Measurements from ENCODE around the gene TOMM20L. TPM values are rescaled to one million over a fixed set of nuclear protein-coding genes. Genes with fewer than 3 reads are reported as not detected.

Gene TOMM20L
- total and polyA plus RNA-seq, 2 of the 13 experiments (the other 11 are each of a cell fraction or from before 2014, with no cell fraction given), result 0.46 TPM; not detected in 1

DNA sequence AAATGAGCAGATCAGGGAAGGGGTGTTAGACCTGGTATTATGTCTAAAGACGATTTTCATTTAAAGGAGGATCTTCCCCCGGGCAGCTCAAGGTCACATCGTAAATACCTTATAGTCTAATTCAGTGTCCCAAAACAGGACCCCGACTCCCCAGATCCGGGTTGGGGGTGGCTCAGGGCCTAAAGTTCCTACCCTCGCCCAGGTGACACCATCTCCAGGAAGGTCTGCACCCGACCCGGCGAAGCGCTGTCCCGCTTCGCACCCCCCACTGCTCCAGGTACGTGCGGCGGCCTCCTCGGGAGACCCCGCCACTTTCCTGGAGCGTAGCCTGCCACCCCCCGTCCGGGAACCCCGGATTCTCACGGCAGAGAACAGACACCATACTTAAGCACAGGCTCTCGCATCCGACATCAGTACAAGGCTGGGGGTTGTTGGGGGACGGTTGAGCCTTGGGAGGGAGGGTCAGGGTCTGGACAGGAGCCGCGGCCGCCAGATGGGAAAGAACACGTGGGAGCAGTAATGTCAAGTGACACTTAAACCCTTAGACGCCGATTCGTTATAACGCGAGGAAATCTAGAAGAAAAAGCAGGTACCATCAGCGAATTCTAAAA lies 31.0 kb downstream of the TOMM20L start (continued):
- peak; percentile 74; the same call in 1 of the 2 replicates for TF ChIP-seq SATB2 (CRISPR knock-in tag; IDR thresholded peaks at IDR 0.05)
- TF ChIP-seq, protein P1, sequence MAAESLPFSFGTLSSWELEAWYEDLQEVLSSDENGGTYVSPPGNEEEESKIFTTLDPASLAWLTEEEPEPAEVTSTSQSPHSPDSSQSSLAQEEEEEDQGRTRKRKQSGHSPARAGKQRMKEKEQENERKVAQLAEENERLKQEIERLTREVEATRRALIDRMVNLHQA (CRISPR knock-in tag; IDR thresholded peaks at IDR 0.05), result no peak
- TF ChIP-seq HIVEP1 (CRISPR knock-in tag; IDR thresholded peaks at IDR 0.05), result no peak
- TF ChIP-seq CEBPB (IDR thresholded peaks at IDR 0.05; ENCODE audit: borderline replicate concordance, low read depth, low read length), result no peak
- no peak for TF ChIP-seq SP140L (CRISPR knock-in tag; IDR thresholded peaks at IDR 0.05; ENCODE audit: borderline replicate concordance)
- TF ChIP-seq ZNF383 (CRISPR knock-in tag; IDR thresholded peaks at IDR 0.05; ENCODE audit: borderline replicate concordance), result no peak
- TF ChIP-seq ZNF207 (IDR thresholded peaks at IDR 0.05; ENCODE audit: borderline replicate concordance), result no peak
- TF ChIP-seq ZNF30 (CRISPR knock-in tag; IDR thresholded peaks at IDR 0.05), result no peak
- TF ChIP-seq, protein P2, sequence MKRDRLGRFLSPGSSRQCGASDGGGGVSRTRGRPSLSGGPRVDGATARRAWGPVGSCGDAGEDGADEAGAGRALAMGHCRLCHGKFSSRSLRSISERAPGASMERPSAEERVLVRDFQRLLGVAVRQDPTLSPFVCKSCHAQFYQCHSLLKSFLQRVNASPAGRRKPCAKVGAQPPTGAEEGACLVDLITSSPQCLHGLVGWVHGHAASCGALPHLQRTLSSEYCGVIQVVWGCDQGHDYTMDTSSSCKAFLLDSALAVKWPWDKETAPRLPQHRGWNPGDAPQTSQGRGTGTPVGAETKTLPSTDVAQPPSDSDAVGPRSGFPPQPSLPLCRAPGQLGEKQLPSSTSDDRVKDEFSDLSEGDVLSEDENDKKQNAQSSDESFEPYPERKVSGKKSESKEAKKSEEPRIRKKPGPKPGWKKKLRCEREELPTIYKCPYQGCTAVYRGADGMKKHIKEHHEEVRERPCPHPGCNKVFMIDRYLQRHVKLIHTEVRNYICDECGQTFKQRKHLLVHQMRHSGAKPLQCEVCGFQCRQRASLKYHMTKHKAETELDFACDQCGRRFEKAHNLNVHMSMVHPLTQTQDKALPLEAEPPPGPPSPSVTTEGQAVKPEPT (CRISPR knock-in tag; IDR thresholded peaks at IDR 0.05; ENCODE audit: low read depth), result no peak
- peak; percentile 52; the same call in 1 of the 2 replicates for TF ChIP-seq ZNF891 (CRISPR knock-in tag; IDR thresholded peaks at IDR 0.05)
- no peak for TF ChIP-seq ZFP37 (CRISPR knock-in tag; IDR thresholded peaks at IDR 0.05; ENCODE audit: borderline replicate concordance)
- TF ChIP-seq ZNF883 (CRISPR knock-in tag; IDR thresholded peaks at IDR 0.05; ENCODE audit: not compliant biosample characterization), result peak; percentile 61
- TF ChIP-seq SNAI1 (CRISPR knock-in tag; IDR thresholded peaks at IDR 0.05; ENCODE audit: borderline replicate concordance), result no peak
- TF ChIP-seq, protein P3, sequence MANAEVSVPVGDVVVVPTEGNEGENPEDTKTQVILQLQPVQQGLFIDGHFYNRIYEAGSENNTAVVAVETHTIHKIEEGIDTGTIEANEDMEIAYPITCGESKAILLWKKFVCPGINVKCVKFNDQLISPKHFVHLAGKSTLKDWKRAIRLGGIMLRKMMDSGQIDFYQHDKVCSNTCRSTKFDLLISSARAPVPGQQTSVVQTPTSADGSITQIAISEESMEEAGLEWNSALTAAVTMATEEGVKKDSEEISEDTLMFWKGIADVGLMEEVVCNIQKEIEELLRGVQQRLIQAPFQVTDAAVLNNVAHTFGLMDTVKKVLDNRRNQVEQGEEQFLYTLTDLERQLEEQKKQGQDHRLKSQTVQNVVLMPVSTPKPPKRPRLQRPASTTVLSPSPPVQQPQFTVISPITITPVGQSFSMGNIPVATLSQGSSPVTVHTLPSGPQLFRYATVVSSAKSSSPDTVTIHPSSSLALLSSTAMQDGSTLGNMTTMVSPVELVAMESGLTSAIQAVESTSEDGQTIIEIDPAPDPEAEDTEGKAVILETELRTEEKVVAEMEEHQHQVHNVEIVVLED (CRISPR knock-in tag; IDR thresholded peaks at IDR 0.05; ENCODE audit: borderline replicate concordance), result peak; percentile 29; the same call in 1 of the 2 replicates
- peak; percentile 69; the same call in 1 of the 2 replicates for TF ChIP-seq RNF2 (conservative IDR thresholded peaks at IDR 0.05; ENCODE audit: low read depth)
- TF ChIP-seq SOX6 (IDR thresholded peaks at IDR 0.05), result no peak
- TF ChIP-seq SOX6 (CRISPR knock-in tag; IDR thresholded peaks at IDR 0.05), result no peak
- TF ChIP-seq ZSCAN21 (CRISPR knock-in tag; IDR thresholded peaks at IDR 0.05; ENCODE audit: borderline replicate concordance), result peak; percentile 17; the same call in 1 of the 2 replicates
- TF ChIP-seq ZBTB42 (CRISPR knock-in tag; IDR thresholded peaks at IDR 0.05), result no peak
- no peak for TF ChIP-seq BCL6 (CRISPR knock-in tag; IDR thresholded peaks at IDR 0.05)
- TF ChIP-seq NFE2L1 (CRISPR knock-in tag; IDR thresholded peaks at IDR 0.05; ENCODE audit: borderline replicate concordance), result no peak
- no peak for TF ChIP-seq GATA4 (IDR thresholded peaks at IDR 0.05; ENCODE audit: borderline replicate concordance, low read depth)
- TF ChIP-seq ZNF10 (CRISPR knock-in tag; IDR thresholded peaks at IDR 0.05; ENCODE audit: borderline replicate concordance, low read depth), result no peak
- TF ChIP-seq KMT2A (CRISPR knock-in tag; IDR thresholded peaks at IDR 0.05), result no peak; the same call in 1 of the 2 replicates
- no peak for TF ChIP-seq MAFG (CRISPR knock-in tag; IDR thresholded peaks at IDR 0.05)
- TF ChIP-seq EHMT2 (IDR thresholded peaks at IDR 0.05; ENCODE audit: borderline replicate concordance, low read depth, low read length), result no peak
- TF ChIP-seq NFKBIZ (CRISPR knock-in tag; IDR thresholded peaks at IDR 0.05), result no peak

All from HepG2 (cell line).